ENCODE measurements around the gene B3GALT4.

- TF ChIP-seq SALL2 (tag by site-specific recombination; IDR thresholded peaks at IDR 0.05; ENCODE audit: borderline replicate concordance): no peak
- TF ChIP-seq ELK4 (IDR thresholded peaks at IDR 0.05; ENCODE audit: borderline replicate concordance, low read depth, low read length): no peak
- no peak for TF ChIP-seq CTCF (tag by site-specific recombination; IDR thresholded peaks at IDR 0.05)
- no peak for TF ChIP-seq ZBTB49 (tag by site-specific recombination; IDR thresholded peaks at IDR 0.05; ENCODE audit: low read depth)
- TF ChIP-seq ZNF664 (tag by site-specific recombination; IDR thresholded peaks at IDR 0.05): no peak
- no peak for TF ChIP-seq ZNF18 (tag by site-specific recombination; IDR thresholded peaks at IDR 0.05)
- no peak for TF ChIP-seq PRDM4 (tag by site-specific recombination; IDR thresholded peaks at IDR 0.05)
Measured at GRCh38 chr6:33273129-33273923, 3.6 kb upstream of the B3GALT4 start.
